GM20431 (cell line): ENCODE results near the gene KRT3.
"Not testable (repeated sequence)": the region's sequence is repeated elsewhere in the genome, so short reads cannot be mapped to it uniquely, and the experiment has no call there.

Experiments
- in situ Hi-C: fragments of 300-500 bp; cut with MseI, MboI; formaldehyde crosslinking; loops from one replicate; pipeline ENCODE4 v1.15.0; 2020; ENCODE audit warnings: low sequenced_read_pairs; ENCODE audit not compliant: unreplicated experiment

Gene KRT3

GRCh38 chr12:52799505-52800211 lies 3.7 kb upstream of the KRT3 start:
- in situ Hi-C loops: no loop called here

DNA sequence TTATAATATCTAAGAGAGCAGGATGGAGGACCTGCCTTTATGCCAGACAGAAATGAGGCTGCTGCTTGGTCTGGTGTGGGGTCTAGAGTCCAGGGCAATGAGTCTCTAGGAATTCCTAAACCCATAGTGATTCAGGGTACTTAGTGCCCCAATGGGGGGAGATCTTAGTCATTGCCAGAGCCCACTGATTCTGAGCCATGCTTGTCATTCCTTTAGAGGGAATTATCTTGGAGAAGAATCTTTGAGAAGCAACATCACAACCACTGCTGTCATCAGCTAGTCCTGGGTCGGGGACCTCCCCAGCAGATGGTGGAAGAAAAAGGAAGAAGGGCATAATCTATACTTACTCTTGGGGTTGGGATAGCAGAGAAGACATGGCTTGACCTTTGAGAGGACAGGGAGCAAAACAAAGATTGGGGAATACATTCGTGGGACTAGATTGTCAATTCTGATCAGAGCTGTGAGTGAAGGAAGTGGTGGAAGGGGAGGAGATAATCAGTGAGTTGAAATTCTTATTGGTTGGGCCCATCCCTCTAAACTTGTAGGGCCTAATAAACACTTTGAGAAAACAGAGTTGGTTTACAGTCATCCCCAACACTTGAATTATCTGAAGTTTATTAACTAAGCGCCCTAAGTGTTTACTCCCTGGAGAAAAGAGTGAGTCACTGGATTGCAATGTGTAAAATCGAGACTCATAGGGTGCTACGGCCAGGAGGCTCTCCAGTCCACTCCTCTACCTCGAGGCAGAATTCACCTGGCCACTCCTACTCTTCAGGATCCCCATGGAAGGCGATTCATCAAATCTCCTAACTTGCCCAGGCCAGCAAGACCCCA lies 3.0 kb upstream of the KRT3 start:
- in situ Hi-C loops: no loop called here

- in situ Hi-C loops: no loop called here
Observed at GRCh38 chr12:52798003-52798670, 2.2 kb upstream of the KRT3 start.

DNA sequence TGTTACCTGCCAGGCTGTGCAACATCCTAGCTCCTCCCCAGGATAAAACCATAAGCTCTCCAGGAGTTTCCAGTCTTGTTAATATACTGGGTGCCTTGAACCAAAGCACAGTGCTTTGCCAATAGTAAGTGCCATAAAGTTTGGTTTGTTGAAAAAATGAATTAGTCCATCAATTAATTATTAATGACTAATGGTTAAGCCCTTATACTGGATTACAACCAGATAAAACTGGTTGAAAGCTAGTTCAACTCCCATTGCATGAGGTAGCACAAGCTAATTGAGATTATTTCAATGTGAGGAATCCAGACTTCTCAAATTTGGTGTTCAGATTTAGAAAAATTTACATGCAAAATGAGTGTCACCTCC lies 1.6 kb upstream of the KRT3 start:
- in situ Hi-C loops: no loop called here

DNA sequence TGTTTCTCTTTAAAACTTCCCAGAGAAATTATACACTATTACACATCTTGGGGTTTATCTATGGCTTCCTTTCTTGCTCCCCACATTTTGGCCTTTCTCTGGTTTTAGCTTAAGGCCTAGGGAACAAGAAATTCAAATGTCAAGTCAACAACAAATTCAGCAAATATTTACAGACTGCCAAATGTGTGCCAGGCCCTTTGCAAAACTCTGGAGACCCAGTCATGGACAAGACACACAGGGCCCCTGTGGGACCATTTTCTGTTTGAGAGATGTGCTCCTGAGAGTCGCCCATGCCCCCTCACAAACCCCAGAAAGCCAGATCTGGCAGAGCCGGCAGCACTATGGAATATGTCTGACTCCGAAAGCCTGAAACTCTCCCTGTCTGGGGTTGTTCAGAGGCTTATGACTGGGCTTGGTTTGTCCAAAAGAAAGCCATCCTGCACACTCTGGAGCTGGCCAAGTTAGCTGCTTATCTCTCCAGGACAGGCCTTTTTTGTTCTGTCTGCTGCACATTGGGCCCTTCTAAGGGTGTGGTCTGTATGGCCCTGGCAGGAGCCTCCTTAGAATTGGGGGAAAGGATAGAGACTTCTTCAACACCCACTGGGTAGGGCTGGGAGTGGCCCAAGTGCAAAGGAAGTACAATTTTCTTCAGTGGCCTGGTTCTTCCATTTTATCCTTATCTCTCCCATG lies 1.1 kb upstream of the KRT3 start:
- in situ Hi-C loops: no loop called here

DNA sequence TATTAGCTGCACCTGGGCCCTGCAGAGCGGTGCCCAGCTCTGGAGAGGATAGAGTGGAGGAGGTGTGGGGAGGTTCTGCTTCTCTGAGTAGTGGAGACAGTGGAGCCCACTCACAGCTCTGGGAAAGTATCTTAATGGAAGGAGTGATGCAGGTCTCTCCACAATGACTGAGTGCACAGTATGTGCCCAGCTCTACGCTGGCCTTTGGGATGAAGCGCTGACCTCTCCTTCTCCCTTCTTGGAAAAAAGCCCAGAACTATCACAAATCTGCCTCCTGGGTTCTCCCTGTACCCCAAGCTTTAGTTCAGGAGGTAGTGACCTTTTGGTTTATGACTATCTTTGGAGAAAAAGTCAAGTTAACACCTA lies 495 bp upstream of the KRT3 start:
- in situ Hi-C loops: no loop called here

DNA sequence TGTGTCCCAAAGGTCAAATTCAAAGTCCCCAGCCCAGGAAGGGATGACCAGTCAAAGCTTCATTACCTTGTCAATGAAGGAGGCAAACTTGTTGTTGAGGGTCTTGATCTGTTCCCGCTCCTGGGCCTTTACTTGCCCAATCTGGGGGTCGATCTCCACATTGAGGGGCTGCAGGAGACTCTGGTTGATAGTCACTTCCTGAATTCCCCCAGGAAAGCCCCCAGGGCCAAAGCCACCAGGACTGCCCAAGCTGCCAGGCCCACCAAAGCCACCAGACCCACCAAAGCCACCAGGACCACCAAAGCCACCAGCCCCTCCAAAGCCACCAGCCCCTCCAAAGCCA lies 614 bp downstream of the KRT3 start:
- in situ Hi-C loops: not testable (repeated sequence)

DNA sequence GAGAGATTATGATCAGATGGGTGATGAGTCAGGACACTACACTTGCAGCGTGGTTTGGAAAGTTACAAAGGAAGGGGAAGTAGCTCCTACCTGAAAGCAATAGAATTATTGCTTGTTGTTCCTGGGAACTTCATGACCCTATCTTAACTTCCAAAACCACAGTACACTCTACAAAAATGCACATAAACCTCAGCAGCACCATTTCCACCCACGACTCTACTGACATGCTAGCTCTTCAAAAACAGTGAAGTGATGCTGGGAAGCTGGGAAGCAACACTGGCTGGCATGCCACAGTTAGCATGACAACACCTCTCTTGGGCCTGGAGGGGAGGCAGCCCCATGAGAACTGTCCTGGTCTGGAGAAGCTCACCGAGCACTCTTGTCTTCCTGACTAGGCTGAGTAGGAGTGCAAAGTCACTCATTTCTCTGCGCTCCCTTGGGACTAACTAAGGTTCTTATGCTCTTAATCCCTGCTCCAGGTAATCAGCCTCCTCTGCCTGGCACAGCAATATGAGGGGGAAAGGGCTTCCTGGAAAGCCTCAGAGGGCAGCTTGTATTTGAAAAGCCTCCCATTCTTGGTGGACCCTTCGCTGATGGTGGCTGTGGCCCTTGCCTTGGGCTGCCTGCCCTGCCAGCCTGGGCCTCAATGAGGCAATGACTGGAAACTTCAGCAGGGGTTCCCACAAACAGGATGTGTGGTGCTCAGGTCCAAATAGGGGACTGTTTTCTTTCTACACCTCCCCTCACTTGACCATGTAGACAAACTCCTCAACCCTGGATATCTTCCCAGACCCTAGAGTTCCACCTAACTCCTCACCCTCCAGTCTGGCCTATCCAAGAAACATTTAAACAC lies 1.2 kb downstream of the KRT3 start:
- in situ Hi-C loops: no loop called here

DNA sequence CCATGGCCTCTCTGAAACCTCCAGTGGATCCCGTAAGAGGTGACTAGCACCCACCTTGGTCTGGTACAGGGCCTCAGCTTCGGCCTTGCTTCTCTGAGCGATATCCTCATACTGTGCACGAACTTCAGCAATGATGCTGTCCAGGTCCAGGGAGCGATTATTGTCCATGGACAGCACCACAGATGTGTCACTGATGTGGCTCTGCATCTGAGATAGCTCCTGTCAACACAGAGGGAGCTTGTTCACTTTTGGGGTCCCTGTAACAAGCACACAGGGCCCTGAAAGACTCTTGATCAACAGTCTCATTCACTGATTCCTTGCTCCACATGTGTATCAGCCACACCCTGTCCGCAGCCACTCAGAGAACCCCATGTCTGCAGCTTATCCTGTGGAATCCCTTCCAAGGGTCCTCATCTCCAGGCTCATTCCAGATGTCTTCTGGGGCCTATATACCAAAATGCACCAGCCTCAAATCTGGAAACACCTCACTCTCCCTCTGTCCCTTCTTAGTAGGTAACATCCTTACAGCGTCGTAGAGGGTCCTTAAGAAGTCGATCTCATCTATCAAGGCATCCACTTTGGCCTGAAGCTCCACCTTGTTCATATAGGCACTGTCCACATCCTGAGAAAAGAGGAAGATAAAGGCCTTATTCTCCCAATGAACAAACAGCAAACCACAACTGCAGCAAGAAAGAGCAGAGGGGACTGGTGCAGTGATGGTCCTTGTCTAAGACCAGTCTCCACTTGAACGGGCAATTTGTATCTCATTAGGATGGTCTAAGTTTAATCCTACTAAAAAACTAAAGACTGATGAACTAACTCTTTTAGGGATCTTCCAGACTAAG lies 3.5 kb downstream of the KRT3 start:
- in situ Hi-C loops: no loop called here

GRCh38 chr12:52791271-52792184 lies 4.4 kb downstream of the KRT3 start:
- in situ Hi-C loops: no loop called here

GRCh38 chr12:52790427-52791270 lies 5.3 kb downstream of the KRT3 start:
- in situ Hi-C loops: no loop called here

GRCh38 chr12:52789637-52790426 lies 6.1 kb downstream of the KRT3 start:
- in situ Hi-C loops: no loop called here

DNA sequence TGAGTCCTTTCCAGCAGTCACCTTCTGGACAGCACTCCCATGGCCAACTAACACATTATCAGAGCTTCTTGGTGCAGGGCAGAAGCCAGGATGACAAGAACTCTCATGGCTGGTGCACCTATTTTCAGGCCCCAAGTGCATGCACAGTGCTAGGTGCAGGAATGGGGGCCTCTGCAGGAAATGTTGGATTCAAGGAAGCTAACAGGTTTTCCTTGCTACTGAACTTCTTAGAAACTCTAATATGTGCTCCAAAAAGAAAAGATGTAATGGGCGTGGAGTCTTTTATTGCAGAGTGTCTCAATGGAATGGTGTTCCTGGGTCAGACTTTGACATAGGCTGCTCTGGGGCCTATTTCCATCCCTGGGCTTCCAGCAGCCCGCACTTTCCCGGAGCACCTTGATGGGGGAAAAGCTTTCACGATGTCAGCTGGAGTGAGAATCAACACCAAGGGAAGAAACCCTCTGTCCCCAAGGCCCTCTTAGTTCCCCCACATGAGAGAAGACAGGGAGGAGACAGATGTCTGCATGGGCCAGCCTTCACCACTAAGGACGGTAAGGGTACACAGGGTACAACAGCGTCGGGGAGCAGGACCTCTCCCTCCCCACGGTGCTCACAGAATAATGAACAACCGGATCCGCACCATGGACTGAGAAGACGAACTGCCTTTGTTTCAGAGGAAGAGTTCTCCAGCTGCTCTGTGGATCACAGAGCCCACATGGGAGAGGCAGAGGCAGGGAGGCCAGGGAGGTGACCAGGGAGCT lies 6.9 kb downstream of the KRT3 start:
- in situ Hi-C loops: no loop called here

DNA sequence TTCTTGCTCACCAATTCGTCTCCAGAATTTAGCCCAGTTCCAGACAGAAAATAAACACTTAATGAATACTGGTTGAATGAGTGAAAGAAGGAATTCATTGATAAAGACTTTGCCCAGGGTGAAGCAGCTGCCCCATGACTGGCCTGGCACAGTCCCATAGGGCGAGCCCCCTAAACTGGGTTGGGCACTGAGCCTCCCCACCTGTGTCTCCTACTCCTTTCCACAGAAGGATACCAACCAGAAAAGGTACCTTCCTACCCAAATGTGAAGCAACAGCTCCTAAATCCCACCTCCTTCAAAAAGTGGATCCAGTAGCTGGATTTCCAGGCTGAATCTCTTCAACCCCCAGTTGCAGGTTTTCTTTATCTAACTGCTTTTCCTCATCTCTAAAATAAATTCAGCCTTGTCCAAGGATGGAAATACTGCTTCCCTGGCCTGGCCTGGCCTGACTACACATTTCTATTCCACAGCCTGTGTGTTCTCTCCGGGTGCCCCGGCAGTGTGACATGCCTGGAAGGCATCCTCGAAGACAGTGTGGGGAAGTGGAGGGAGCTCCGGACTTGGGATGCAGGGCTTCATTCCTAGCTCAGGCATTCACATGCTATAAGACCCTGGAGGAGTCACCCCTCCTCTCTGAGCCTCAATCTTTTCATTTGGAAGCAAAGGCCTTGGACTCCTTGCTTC lies 7.6 kb downstream of the KRT3 start:
- in situ Hi-C loops: no loop called here
